SK-N-SH (cell line): ENCODE measurements around the gene TMEM35B. TPM values are rescaled to one million over a fixed set of nuclear protein-coding genes. Genes with fewer than 3 reads are reported as not detected.
A peak's percentile ranks its signal among the peaks of the same experiment; 100 is the strongest.

Source experiments
- CTCF ChIA-PET: fragments of 300-600, 350-600 bp; formaldehyde crosslinking; extraction: SDS; loops from one replicate; lab custom pipeline; 2021; lab: Yijun Ruan, JAX
- POLR2A ChIA-PET: fragments of 350-600 bp; sonication (Branson Sonifier 250); formaldehyde crosslinking; extraction: SDS; loops from one replicate; lab custom pipeline; 2020; ENCODE audit warnings: antibody characterized with exemption, inconsistent platforms; lab: Yijun Ruan, JAX
- DNase-seq: peaks from one replicate; pipeline ENCODE4 v3.0.0; 2012
- H2AFZ ChIP-seq: fragments of 200-600 bp; sonication (generic); 2 replicates; pipeline ENCODE4 v1.8.1; 2016; ENCODE audit warnings: antibody characterized with exemption, mild to moderate bottlenecking, low read depth
- H3F3A ChIP-seq: fragments of 200-600 bp; sonication (generic); replicated peaks from 2 replicates; pipeline ENCODE3; 2016; ENCODE audit warnings: antibody characterized with exemption, mild to moderate bottlenecking; ENCODE audit not compliant: insufficient read depth
- H3K27ac ChIP-seq, 2 experiments: fragments of 200-500 bp in 1 of 2; fragments of 200-600 bp in 1 of 2; sonication (Bioruptor generic) in 1 of 2; sonication (generic), shearing (Covaris generic) in 1 of 2; 2 replicates each; pipeline versions ENCODE4 v1.5.1 to v1.6.1; 2014 to 2016; ENCODE audit warnings: low read depth in 2 of 2, inconsistent platforms in 1 of 2, low read length in 1 of 2, mild to moderate bottlenecking in 1 of 2, mixed read lengths in 1 of 2
- H3K27me3 ChIP-seq: fragments of 200-600 bp; sonication (generic), shearing (Covaris generic); 2 replicates; pipeline ENCODE4 v1.6.1; 2016; ENCODE audit warnings: mixed run types; ENCODE audit not compliant: insufficient read depth
- H3K36me3 ChIP-seq, 2 experiments: fragments of 200-500 bp in 1 of 2; fragments of 200-600 bp in 1 of 2; sonication (Bioruptor generic) in 1 of 2; sonication (generic) in 1 of 2; replicated peaks in 1 of 2; 2 replicates each; pipeline versions ENCODE3 to v1.5.1; 2014 to 2016; ENCODE audit warnings: low read length in 1 of 2, mild to moderate bottlenecking in 1 of 2; ENCODE audit not compliant: insufficient read depth in 2 of 2, control insufficient read depth in 1 of 2
- H3K4me1 ChIP-seq, 2 experiments: fragments of 200-500 bp in 1 of 2; fragments of 200-600 bp in 1 of 2; sonication (Bioruptor generic) in 1 of 2; sonication (generic), shearing (Covaris generic) in 1 of 2; 2 replicates each; pipeline versions ENCODE4 v1.5.1 to v1.6.1; 2014 to 2016; ENCODE audit warnings: low read depth in 1 of 2, low read length in 1 of 2, mixed run types in 1 of 2; ENCODE audit not compliant: insufficient read depth in 2 of 2, control insufficient read depth in 1 of 2
- H3K4me2 ChIP-seq: fragments of 200-600 bp; sonication (generic), shearing (Covaris generic); 2 replicates; pipeline ENCODE4 v1.6.1; 2017; ENCODE audit warnings: mixed run types
- H3K4me3 ChIP-seq, 2 experiments: fragments of 200-500 bp in 1 of 2; fragments of 200-600 bp in 1 of 2; sonication (Bioruptor generic) in 1 of 2; sonication (generic), shearing (Covaris generic) in 1 of 2; 2 replicates each; pipeline versions ENCODE4 v1.5.1 to v1.8.1; 2014 to 2016; ENCODE audit warnings: low read depth in 2 of 2, inconsistent platforms in 1 of 2, low read length in 1 of 2, mild to moderate bottlenecking in 1 of 2, mixed read lengths in 1 of 2, moderate library complexity in 1 of 2
- H3K79me2 ChIP-seq: fragments of 200-600 bp; sonication (generic); 2 replicates; pipeline ENCODE4 v1.8.1; 2017; ENCODE audit warnings: mild to moderate bottlenecking; ENCODE audit not compliant: insufficient read depth
- H3K9ac ChIP-seq: fragments of 200-600 bp; sonication (generic); 2 replicates; pipeline ENCODE4 v1.6.1; 2017; ENCODE audit warnings: mixed run types
- H3K9me2 ChIP-seq: fragments of 200-600 bp; sonication (generic); 2 replicates; pipeline ENCODE4 v1.6.1; 2017; ENCODE audit warnings: mixed run types
- H3K9me3 ChIP-seq: fragments of 200-600 bp; sonication (generic); 2 replicates; pipeline ENCODE4 v1.6.1; 2017; ENCODE audit warnings: mixed run types, mild to moderate bottlenecking, moderate library complexity
- H4K20me1 ChIP-seq: fragments of 200-600 bp; sonication (generic); 2 replicates; pipeline ENCODE4 v1.6.1; 2017; ENCODE audit warnings: mild to moderate bottlenecking, mixed run types; ENCODE audit not compliant: insufficient read depth
- ELF1 ChIP-seq: IDR thresholded peaks from 2 replicates; pipeline ENCODE4 v1.4.0; 2012
- EZH2phosphoT487 ChIP-seq: fragments of 200-600 bp; sonication (generic); IDR thresholded peaks from 2 replicates; pipeline ENCODE4 v1.6.1; 2017; ENCODE audit warnings: low read depth, mixed run types, mild to moderate bottlenecking, antibody characterized with exemption, moderate library complexity, borderline replicate concordance
- FOSL2 ChIP-seq: IDR thresholded peaks from 2 replicates; pipeline ENCODE4 v1.4.0; 2012; ENCODE audit warnings: low read depth, mild to moderate bottlenecking, moderate library complexity, borderline replicate concordance
- GATA2 ChIP-seq: sonication (generic); formaldehyde crosslinking; IDR thresholded peaks from 2 replicates; pipeline ENCODE4 v1.5.0; 2020; ENCODE audit warnings: mild to moderate bottlenecking, missing genetic modification reagents
- JUND ChIP-seq: IDR thresholded peaks from 2 replicates; pipeline ENCODE4 v1.4.0; 2012
- MAX ChIP-seq: IDR thresholded peaks from 2 replicates; pipeline ENCODE4 v1.4.0; 2012; ENCODE audit warnings: low read depth
- MXI1 ChIP-seq: IDR thresholded peaks from 2 replicates; pipeline ENCODE4 v1.6.1; 2012; ENCODE audit warnings: mild to moderate bottlenecking, low read depth, low read length, improper control_type of control experiment
- NFIC ChIP-seq: IDR thresholded peaks from 2 replicates; pipeline ENCODE4 v1.4.0; 2012; ENCODE audit warnings: borderline replicate concordance
- NRF1 ChIP-seq: IDR thresholded peaks from 2 replicates; pipeline ENCODE4 v1.6.1; 2012; ENCODE audit warnings: low read depth, mild to moderate bottlenecking, low read length
- POLR2AphosphoS5 ChIP-seq: IDR thresholded peaks from 2 replicates; pipeline ENCODE4 v1.6.1; 2012; ENCODE audit warnings: low read depth, low read length
- RAD21 ChIP-seq: IDR thresholded peaks from 2 replicates; pipeline ENCODE4 v1.6.1; 2012; ENCODE audit warnings: mild to moderate bottlenecking, low read length
- REST ChIP-seq: IDR thresholded peaks from 2 replicates; pipeline ENCODE4 v1.6.1; 2012; ENCODE audit warnings: mild to moderate bottlenecking, low read depth, low read length, moderate library complexity
- RFX5 ChIP-seq: IDR thresholded peaks from 2 replicates; pipeline ENCODE4 v1.6.1; 2012; ENCODE audit warnings: mild to moderate bottlenecking, improper control_type of control experiment, low read length
- RXRA ChIP-seq: IDR thresholded peaks from 2 replicates; pipeline ENCODE4 v1.4.0; 2012; ENCODE audit warnings: low read depth, mild to moderate bottlenecking, borderline replicate concordance
- SIN3A ChIP-seq: IDR thresholded peaks from 2 replicates; pipeline ENCODE4 v1.6.1; 2012; ENCODE audit warnings: low read depth, mild to moderate bottlenecking, low read length, moderate library complexity, borderline replicate concordance
- TAF1 ChIP-seq: IDR thresholded peaks from 2 replicates; pipeline ENCODE4 v1.6.1; 2012; ENCODE audit warnings: low read depth, mild to moderate bottlenecking, low read length, moderate library complexity, borderline replicate concordance
- TCF12 ChIP-seq: IDR thresholded peaks from 2 replicates; pipeline ENCODE4 v1.4.0; 2012
- USF2 ChIP-seq: fragments of 150-350 bp; IDR thresholded peaks from 2 replicates; pipeline ENCODE4 v1.6.1; 2017; ENCODE audit warnings: antibody characterized with exemption, low read length, low read depth, borderline replicate concordance
- YY1 ChIP-seq: IDR thresholded peaks from 2 replicates; pipeline ENCODE4 v1.4.0; 2012; ENCODE audit warnings: low read depth, mild to moderate bottlenecking
- ZBTB33 ChIP-seq: IDR thresholded peaks from 2 replicates; pipeline ENCODE4 v1.4.0; 2012; ENCODE audit warnings: low read depth, borderline replicate concordance
- WGBS: methylation state at CpG from one replicate; pipeline ENCODE4 v1.1.6; 2017; ENCODE audit warnings: low lambda C conversion rate; 5-methylcytosine and 5-hydroxymethylcytosine counted together
- polyA plus RNA-seq, 3 experiments: library from polyadenylated mRNA; depleted of rRNA; stranded (reverse); fragments of >200 nt; gene quantifications; 2 replicates each; pipeline ENCODE4 v1.2.3, GENCODE V29; 2012

The TMEM35B gene
- polyA plus RNA-seq, 1 of the 3 experiments (the other 2 are of a cell fraction), result 47.4 TPM

GRCh38 chr1:35030756-35031446, 45.8 kb upstream of the TMEM35B start:
- peak overlapping the region; percentile 84 for H2AFZ ChIP-seq
- peak overlapping the region; percentile 79 to 90 for H3K4me3 ChIP-seq
- TF ChIP-seq RAD21 (no peak), FOSL2 (peak; percentile 14; the same call in 1 of the 2 replicates)
- TF ChIP-seq, all 33 proteins: peak for 1
- peak; percentile 39 for DNase-seq
- Histone ChIP-seq H3K36me3 (peaks cover 0 to 16% of the 10 kb centered on the region in 2 experiments), H3K4me2 (peak overlapping the region; percentile 79), H4K20me1 (no peaks in the 10 kb centered on the region), H3K27me3 (no peaks in the 10 kb centered on the region), H3K9me3 (peaks cover 8% of the 10 kb centered on the region; the same call in 1 of the 2 replicates), H3K9ac (peak overlapping the region; percentile 88), H3F3A (peaks cover 18% of the 10 kb centered on the region), H3K27ac (peak overlapping the region; percentile 98 to 99), H3K79me2 (peaks cover 43% of the 10 kb centered on the region), H3K4me1 (peaks cover 0 to 3% of the 10 kb centered on the region in 2 experiments; a peak in 2 of 4 replicates), H3K9me2 (no peaks in the 10 kb centered on the region)
- ChIA-PET CTCF (interaction anchor here (1.0 to 1.4 kb wide), 2 partner anchors 24 to 178 kb away, joined by 4 to 5 read pairs; no protein-coding TSS in a partner anchor), POLR2A (interaction anchor here (1.3 to 1.6 kb wide), 2 partner anchors 48 to 101 kb away, joined by 3 read pairs; partner anchors contain the start of genes DLGAP3 and ZMYM1)
- whole genome bisulfite sequencing, result 14% methylated on average over 16 of the region's 17 CpGs

GRCh38 chr1:35030338-35030737, 45.2 kb upstream of the TMEM35B start:
- Histone ChIP-seq H3K4me2 (peak overlapping the region; percentile 79), H4K20me1 (no peaks in the 10 kb centered on the region), H3K9me2 (no peaks in the 10 kb centered on the region), H3K27me3 (no peaks in the 10 kb centered on the region)
- CTCF ChIA-PET, result interaction anchor here (1.0 to 1.4 kb wide), 2 partner anchors 24 to 177 kb away, joined by 4 to 5 read pairs; no protein-coding TSS in a partner anchor
- POLR2A ChIA-PET, result interaction anchor here (0.6 to 1.6 kb wide), 2 partner anchors 11 to 101 kb away, joined by 3 read pairs; partner anchors contain the start of gene DLGAP3
- no peak for TF ChIP-seq EZH2phosphoT487
- no peak for TF ChIP-seq GATA2 (CRISPR knock-in tag)
- no peak for TF ChIP-seq USF2
- no peak for TF ChIP-seq POLR2AphosphoS5
- TF ChIP-seq RFX5, result no peak
- TF ChIP-seq RXRA, result no peak
- no peak for TF ChIP-seq SIN3A
- no peak for TF ChIP-seq ZBTB33
- TF ChIP-seq TAF1, result no peak
- no peak for TF ChIP-seq NFIC
- no peak for TF ChIP-seq ELF1
- no peak for TF ChIP-seq REST
- no peak for TF ChIP-seq JUND
- TF ChIP-seq TCF12, result no peak
- TF ChIP-seq MXI1, result no peak
- TF ChIP-seq MAX, result no peak
- TF ChIP-seq FOSL2, result no peak
- TF ChIP-seq YY1, result no peak
- no peak for TF ChIP-seq NRF1
- TF ChIP-seq RAD21, result no peak
- TF ChIP-seq, all 33 proteins: peak for 0
- 94% methylated on average over 5 of the region's 5 CpGs for WGBS
- peaks cover 8% of the 10 kb centered on the region; the same call in 1 of the 2 replicates for H3K9me3 ChIP-seq
- H3K9ac ChIP-seq, result peak overlapping the region; percentile 88
- peaks cover 18% of the 10 kb centered on the region for H3F3A ChIP-seq
- peak overlapping the region in 1 of 2 experiments; percentile 98; a peak in 2 of 4 replicates for H3K27ac ChIP-seq
- peaks cover 48% of the 10 kb centered on the region for H3K79me2 ChIP-seq
- peaks cover 0 to 3% of the 10 kb centered on the region in 2 experiments; a peak in 2 of 4 replicates for H3K4me1 ChIP-seq
- no peak for DNase-seq
- H2AFZ ChIP-seq, result peak overlapping the region; percentile 84
- H3K36me3 ChIP-seq, result peaks cover 0 to 16% of the 10 kb centered on the region in 2 experiments
- H3K4me3 ChIP-seq, result peak overlapping the region; percentile 79 to 90; a peak in 3 of 4 replicates
